Right ventricle myocardium superior (tissue), 1 donor: ENCODE measurements around the gene TFAP2D. TPM values are rescaled to one million over a fixed set of nuclear protein-coding genes. Genes with fewer than 3 reads are reported as not detected.

Source experiments
- ATAC-seq: fragments of 200-7000 bp; cut with Tn5 transposase; one replicate; pipeline ENCODE4 v1.9.1; 2020; ENCODE audit warnings: mild to moderate bottlenecking; ENCODE audit not compliant: poor library complexity
- DNase-seq: peaks from one replicate; pipeline ENCODE4 v3.0.0-alpha.2; 2020
- intact Hi-C: fragments of 100-400 bp; cut with DNase I; formaldehyde crosslinking; loops from one replicate; pipeline ENCODE4 v1.11.2; 2022
- total RNA-seq: library from RNA; stranded (reverse); fragmentation: NEBNext Ultra II Directional; extraction: Animal tissue kit (Norgen Biotek cat#: 25700); gene quantifications from one replicate; pipeline ENCODE4 v1.2.1, GENCODE V29; 2021
- donor health status: DM: no; HTN: yes; CAD: no; lungs with severe emphysema.

Gene TFAP2D
- total RNA-seq, 1 donor from 2014 or later = not detected

- intact Hi-C loops = loop anchor here (5.0 kb wide), 1 partner anchor 1206 kb away; no protein-coding TSS in a partner anchor
- DNase-seq (peak; percentile 49), ATAC-seq (peak; percentile 65)
These were observed 102.9 kb downstream of the TFAP2D start for GRCh38 chr6:50816115-50816675.

GRCh38 chr6:50816947-50817645 lies 103.8 kb downstream of the TFAP2D start:
- DNase-seq (no peak), ATAC-seq (no peak)
- intact Hi-C loops = loop anchor here (5.0 kb wide), 1 partner anchor 1205 kb away; no protein-coding TSS in a partner anchor

DNA sequence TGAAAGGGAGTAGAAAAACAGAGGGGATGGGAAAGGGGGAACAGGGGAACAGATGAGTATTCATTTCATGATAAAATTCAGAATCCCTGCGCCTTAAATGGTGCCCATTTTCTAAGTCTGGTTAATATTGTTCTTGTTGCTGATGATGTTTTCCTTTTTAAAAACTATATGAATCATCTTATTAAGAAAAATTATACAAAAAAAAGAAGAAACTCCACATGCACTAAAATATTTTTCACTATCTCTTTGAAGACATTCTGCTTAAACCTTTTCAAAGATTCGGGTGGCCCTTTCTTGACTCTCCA lies 104.3 kb downstream of the TFAP2D start:
- ATAC-seq = no peak
- intact Hi-C loops = loop anchor here (5.0 kb wide), 1 partner anchor 1205 kb away; no protein-coding TSS in a partner anchor
- no peak for DNase-seq

DNA sequence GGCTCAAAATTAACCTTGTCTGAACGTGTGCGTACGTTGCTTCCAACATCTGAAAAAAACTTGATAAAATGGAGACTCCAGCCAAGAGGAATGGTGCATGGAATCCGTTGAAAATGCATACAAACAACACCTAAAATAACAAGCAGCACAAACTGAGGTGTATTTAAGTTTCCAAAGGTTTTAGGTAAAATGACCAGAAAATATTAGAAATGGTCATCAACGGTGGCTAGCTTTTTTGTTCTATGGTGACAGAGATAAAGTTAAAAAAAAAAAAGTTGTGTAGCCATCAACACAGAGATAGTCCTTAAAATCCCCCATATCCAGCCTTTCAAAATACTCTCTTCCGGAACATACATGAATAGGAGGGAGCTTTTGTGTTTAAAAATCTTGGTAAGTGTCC lies 104.7 kb downstream of the TFAP2D start:
- intact Hi-C loops = loop anchor here (5.0 kb wide), 1 partner anchor 1204 kb away; no protein-coding TSS in a partner anchor
- DNase-seq (no peak), ATAC-seq (no peak)

- intact Hi-C loops = loop anchor here (5.0 kb wide), 1 partner anchor 1204 kb away; no protein-coding TSS in a partner anchor
- no peak for DNase-seq
- ATAC-seq = no peak
These were observed 105.3 kb downstream of the TFAP2D start, which contains the start of gene TFAP2B for GRCh38 chr6:50818673-50819072. TFAP2B (plus strand) TSS chr6:50818871; CDS start chr6:50818892, 21 bp downstream.

DNA sequence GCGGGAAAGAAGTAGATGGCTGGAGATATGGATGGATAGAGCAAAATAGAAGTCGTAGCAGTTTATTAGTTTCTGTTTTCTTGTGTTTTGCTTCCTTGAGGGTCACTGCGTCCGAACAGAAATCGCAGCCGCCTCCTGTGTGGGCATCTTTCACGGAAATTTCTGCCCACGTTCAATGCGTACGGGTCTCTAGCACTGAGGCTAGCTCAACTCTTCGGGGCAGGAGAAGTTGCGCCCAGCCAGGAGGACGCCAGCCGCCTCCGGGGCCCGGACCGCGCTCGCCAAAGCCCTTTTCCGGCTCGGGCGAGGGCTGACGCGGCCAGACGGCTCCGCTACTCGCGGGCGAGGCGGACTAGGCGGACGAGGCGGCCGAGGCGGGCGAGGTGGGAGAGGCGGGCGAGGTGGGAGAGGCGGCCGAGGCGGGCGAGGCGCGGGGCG lies 106.2 kb downstream of the TFAP2D start:
- intact Hi-C loops = loop anchor here (5.0 kb wide), 1 partner anchor 1203 kb away; no protein-coding TSS in a partner anchor
- ATAC-seq (no peak), DNase-seq (peak; percentile 39)

DNA sequence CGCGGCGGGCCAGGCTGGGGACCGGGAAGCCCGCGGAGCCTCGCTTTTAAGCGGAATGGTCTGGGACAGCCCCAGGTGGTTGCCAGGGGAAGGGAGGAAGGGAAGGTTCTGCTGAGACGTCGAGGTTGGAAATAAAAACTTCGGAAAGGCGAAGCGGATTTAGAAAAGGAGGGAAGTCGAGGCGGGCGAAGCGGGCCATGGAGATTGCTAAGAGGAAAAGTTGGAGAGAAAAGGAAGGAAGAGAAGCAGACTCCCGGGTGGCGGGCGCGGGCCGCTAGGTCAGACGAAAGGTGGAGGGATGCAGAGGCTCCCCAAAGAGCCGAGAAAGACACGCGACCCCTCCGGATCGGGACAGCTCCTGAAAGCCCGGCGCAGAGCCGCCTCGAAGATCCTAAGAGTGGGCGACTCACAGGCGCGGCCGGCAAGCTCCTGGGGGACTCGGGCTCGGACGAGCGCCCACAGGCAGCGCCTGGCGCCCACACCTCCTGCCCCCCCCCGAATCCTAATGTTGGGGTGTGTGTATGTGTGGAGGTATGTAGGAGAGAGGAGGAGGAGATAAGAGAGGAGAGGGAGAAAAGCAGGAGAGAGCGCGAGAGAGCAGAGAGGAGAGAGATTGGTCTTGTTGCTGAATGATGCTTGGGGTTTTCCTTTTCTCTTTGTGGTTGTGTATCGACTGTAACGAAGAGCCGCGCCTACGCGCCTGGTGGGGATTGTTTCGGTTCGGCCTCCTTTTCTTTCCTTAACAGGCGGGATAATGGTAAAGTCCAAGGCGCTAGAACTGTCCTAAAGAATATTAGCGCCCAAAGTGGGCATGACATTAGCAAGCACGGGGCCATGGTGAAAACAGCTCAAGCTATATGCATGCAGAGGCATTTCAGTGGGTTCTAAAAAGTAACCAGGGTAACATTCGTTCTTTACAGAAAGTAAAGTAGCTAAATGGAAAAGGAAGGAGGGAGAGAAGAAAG lies 106.9 kb downstream of the TFAP2D start:
- intact Hi-C loops = loop anchor here (5.0 kb wide), 1 partner anchor 1202 kb away; no protein-coding TSS in a partner anchor
- DNase-seq (no peak), ATAC-seq (no peak)

DNA sequence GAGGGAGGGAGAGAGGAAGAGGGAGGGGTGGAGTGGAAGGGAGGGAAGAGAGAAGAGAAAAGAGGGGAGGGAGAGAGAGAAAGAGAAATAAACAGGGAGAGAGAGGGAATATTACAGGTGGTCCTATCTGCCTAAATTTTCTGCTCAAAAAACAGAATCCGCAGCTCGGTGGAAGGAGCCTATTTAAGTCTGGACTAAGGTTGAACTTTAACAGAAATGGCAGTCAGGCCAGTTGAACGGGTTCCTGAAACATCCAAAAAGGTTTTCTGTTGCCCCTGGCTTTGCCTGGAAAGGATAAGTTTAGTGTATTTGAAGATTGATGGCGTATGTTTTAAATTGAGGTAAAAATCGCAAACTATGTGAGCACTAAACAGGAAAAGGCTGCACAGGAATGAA lies 107.5 kb downstream of the TFAP2D start:
- ATAC-seq (no peak), DNase-seq (no peak)
- intact Hi-C loops = no loop called here

- no peak for ATAC-seq
- intact Hi-C loops = no loop called here
- DNase-seq = no peak
These were observed 108.2 kb downstream of the TFAP2D start for GRCh38 chr6:50821441-50822077.

GRCh38 chr6:50822078-50822476 lies 108.8 kb downstream of the TFAP2D start:
- DNase-seq (no peak), ATAC-seq (no peak)
- intact Hi-C loops = no loop called here

Other genes with a start within 250 kb of the TFAP2D start
- not detected for gene TFAP2B, start 105.3 kb downstream of the TFAP2D start, total RNA-seq